NCI-H1048 (cell line): ENCODE data around the gene RAB5IF.
"Not testable (repeated sequence)": the region's sequence is repeated elsewhere in the genome, so short reads cannot be mapped to it uniquely, and the experiment has no call there.

ENCODE experiments used
- DNase-seq: peaks from one replicate; lab custom pipeline; 2025; lab: John Stamatoyannopoulos, UW

Gene RAB5IF

DNA sequence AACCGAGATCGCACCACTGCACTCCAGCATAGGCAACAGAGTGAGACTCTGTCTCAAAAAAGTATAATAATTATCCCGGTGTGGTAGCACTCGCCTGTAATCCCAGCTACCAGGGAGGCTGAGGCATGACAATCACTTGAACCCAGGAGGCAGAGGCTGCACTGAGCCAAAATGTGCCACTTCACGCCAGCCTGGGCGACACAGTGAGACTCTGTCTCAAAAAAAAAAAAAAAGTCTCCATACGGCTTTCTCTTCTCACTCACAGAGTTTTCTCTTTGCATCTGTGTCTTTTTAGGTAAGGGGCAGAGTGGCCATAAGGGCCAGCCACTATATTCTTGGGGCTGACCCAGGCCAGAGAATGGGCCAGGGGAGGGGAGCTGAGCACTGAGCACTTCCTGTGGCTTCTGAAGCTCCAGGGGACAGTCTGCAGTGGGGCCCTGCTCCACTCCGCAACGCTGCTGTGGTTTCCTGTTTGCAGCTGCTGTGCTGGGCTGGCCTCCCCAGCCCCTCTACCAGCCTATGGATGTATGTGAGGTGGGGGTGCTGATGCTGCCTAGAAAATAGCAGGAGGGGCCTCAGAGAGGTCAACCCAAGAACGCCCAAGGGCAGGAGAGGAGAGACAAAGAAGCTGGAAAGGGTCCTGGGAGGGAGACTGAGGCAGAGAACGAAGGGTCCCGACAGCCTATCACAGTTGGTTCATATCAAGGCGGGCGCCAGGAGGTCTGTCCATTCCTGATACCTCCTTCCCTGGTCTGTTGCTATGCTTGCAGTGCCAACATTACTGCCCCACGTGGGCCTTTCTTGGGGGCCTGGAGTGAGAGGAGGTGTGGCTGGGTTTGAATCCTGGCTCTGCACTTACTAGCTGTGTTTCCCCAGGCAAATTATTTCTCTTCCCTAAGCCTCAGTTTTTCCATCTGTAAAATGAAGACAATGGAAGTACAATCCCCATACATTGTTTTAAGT lies 24.4 kb downstream of the RAB5IF start:
- no peak for DNase-seq

DNA sequence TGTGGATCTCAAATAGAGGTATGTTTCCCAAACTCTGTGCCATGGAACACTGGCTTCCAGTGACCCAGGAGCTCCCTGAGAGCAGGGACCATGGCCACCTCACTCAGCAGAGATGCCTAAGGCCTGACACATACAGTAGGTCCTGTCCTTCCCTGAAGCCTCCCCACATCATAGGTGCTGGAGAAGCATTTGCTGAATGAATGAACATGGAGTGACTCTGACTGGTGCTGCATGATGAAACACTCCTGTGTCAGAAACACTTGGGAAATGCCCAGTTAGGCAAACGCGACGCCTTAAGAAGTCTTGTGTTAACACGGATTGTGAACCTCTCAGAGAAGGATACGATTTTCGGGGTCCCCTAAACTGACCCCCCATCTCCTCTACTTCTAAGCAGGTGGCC lies 26.1 kb downstream of the RAB5IF start:
- DNase-seq: no peak

GRCh38 chr20:36632147-36632486 lies 26.5 kb downstream of the RAB5IF start:
- no peak for DNase-seq

DNA sequence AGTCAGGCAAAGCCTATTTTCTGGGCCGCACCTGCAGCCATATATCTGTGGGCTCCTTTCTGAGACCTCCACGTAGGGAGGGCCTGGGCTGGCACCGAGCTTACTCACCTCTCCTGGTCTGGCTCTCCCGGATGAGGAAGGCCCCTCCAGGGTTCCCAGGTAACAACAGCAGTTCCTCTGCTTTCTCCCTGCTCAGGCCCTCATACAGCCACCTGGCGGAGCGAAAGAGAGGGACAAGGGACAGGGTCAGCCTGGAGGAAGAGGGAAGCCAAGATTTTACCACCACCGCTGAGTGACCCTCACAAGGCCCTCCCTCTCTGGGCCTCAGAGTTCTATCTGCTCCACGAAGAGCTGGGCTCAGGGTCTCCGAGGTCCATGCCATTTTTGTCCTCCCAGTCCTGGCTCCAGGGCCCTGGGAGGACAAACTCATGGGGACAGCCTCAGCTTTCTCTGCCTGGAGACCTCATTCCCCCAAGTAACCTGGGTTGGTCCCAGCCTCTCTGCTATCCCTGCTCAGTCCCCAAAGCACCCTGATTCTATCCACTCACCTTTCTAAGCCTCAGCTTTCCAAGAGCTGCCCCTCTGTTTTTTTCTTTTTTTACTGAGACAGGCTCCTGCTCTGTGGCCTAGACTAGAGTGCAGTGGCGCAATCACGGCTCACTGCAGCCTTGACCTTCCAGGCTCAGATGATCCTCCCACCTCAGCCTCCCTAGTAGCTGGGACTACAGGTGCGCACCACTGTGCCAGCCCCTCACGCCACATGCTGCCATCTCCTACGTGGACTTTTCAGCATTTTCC lies 27.1 kb downstream of the RAB5IF start:
- DNase-seq: no peak

DNA sequence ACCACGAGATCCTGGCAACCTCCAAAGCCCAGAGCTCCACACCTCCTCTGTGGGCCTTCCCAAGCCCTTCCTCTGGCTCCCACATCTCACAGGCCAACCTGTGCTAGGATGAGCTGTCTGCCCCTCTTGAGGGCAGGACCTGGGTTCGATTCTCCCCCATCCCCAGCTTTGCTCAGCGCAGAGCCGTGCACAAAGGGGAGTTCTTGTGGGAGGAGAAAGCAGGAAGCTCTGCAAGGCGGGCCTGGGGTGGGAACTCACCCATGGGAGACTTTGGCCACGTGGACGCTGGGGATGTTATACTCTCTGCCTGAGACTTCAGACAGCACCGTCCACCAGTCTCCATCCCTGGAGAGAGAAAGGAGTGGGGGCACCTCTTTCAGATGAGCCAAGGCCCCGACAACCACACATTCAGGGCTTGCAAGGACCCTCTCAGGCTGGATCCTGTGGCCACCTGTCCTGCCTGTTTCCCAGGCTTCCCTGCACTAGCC lies 27.8 kb downstream of the RAB5IF start:
- DNase-seq: no peak

DNA sequence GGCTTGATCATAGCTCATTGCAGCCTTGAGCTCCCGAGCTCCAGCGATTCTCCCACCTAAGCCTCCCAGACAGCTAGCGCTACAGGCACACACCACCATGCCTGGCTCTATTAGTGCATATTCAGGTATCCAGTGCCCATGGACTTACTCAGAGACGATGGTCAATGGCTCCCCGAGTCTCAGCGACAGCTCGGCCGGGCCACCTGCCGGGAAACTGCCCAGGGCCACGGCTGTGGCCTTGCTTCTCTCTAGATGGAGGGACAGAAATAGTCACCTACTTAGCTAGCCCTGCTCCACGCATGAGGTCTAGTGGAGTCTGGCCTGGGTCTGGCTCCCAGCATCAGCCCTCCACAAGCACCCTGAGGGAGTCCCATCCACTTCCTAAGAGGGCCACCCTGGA lies 28.8 kb downstream of the RAB5IF start:
- no peak for DNase-seq

DNA sequence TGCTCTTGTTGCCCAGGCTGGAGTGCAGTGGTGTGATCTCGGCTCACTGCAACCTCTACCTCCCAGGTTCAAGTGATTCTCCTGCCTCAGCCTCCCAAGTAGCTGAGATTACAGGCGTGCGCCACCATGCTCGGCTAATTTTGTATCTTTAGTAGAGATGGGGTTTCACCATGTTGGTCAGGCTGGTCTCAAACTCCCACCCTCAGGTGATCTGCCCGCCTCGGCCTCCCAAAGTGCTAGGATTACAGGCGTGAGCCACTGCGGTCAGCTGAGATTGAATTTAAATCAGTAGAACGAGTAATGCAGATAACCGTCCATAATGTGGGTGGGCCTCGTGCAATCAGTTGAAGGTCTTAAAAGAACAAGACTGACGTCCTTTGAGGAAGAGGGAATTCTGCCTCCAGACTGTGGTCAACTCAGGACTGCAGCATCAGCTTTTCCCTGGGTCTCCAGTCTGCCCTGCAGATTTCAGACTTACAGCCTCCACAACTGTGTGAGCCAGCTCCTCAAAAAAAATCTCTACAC lies 33.4 kb downstream of the RAB5IF start:
- DNase-seq: not testable (repeated sequence)

GRCh38 chr20:36641506-36641843 lies 35.9 kb downstream of the RAB5IF start:
- no peak for DNase-seq

DNA sequence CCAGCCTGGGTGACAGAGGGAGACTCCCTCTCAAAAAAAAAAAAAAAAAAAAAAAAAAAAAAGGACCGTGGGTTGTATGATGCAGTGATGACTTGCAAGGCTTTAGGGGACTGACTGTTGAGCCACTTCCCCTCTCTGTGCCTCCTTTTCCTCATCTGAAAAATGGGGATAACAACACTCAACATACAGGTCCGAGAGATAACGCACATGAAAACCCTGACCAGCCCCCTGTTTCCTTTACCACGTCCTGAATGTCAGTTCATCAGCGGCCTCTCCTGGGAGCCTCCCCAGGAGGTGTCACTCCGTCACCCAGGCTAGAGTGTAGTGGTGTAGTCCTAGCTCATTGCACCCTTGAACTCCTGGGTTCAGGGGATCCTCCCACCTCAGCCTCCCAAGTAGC lies 36.6 kb downstream of the RAB5IF start:
- DNase-seq: no peak

DNA sequence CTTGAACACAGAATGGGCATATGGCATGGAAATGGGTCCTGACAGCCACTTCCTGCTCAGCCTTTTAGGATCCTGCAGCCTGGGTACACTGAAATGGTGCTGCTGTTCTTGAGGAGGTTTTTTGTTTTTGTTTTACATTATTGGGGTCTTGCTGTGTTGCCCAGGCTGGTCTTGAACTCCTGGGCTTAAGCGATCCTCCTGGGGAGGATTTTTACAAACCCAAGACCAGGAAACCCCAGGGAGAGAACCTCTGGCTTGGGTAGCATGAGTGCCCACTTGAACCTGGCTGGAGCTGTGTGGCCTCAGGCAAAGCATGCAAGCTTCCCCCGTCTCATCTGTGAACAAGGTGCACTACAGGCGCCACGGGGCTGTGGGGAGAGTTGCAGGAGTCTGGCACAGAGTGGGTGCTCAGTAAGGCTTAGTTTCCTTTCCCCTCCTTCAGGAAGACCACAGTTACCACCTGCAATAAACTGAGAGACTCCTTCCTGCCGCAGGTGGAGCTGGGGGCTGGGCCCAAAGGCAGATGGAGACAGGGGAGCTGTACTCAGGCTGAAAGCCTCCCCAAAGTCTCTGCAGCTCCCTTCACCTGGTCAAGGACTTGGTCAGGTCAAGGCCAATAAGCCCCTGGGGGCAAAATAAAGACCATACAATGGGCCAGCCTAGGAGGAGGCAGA lies 38.6 kb downstream of the RAB5IF start:
- DNase-seq: no peak

GRCh38 chr20:36644706-36645095 lies 39.1 kb downstream of the RAB5IF start:
- no peak for DNase-seq

DNA sequence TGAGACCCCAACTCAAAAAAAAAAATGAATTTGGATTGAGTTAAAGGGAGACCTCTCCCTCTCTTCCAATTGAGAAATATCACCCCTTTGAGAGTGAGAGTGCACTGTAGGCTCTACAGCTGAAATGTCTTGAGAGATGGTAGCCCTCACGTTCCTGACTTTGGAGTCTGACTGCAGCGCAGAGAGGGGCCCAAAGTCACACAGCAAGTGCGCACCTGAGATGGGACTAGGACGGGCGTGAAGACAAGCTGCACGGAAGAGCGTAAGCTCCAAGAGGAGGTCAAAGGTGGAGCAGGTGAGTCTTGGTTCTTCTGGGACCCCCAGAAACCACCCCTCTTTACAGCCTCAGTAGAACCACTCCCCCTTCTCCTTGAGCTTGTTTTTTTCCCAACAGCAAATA lies 39.8 kb downstream of the RAB5IF start:
- no peak for DNase-seq

DNA sequence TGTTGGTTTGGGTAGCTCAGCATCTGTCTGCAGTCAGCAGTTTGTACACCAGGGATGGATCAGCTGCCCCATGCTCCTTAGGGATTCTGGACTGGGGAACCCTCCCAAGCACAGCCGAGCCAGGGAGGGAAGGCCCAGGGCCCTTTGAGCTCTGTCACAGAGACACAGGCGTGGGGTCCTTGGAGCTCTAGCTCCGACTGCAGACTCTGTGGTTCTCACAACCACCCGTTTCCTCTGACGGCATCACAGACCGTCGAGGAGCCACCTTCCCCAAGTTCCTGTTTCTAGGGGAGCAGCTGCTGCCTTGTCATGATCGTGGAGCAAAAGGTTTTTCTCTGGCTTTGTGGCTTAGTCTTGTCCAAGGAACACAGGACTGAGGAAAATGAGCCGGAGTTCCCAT lies 40.4 kb downstream of the RAB5IF start, which contains the start of gene SLA2:
Gene SLA2, minus strand, starts transcription at position 199 of the 400 bp plus-strand sequence. CDS start 4,861 bp downstream, outside the sequence.
- no peak for DNase-seq

GRCh38 chr20:36646678-36647077 lies 41.1 kb downstream of the RAB5IF start:
- no peak for DNase-seq

DNA sequence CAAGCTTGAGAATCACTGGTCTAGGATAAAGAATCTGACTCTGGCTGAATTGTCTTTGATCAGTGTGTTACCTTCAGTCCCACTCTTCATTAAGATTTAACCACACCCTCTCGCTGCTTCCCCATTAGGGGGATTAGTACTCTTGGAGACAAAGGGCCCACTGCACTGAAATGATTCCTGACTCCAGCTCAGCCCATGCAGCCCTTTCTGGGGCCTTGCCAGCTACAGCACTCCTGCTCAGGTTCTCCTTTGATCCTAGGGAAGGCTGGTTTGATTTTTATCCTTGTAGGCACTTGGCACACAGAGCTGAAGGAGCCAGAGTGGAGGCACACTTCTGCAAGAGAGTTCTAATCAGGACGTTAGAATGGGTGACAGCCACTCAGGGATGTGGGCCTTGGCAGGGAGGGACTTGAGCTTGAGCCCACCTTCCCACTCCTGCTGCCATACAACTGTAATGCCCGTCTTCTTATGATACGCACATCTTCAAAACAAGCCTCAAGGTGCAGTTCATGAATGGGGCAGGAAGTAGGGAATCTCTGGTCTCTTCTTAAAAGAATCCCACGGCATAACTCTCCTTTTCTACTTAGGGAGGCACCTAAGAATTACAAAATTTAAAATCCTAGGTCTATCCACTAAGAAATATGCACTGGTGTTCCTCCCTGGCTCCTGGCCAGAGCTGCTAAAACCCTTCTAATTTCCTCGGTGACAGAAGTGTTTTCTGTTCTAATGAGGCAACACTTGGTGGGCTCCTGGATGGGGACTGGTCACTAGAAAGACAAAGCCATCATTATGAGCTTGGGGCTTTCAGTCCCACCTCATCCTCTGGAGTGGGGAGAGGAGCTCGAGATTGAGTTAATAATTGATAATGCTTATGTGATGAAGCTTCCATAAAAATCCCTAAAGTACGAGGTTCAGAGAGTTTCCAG lies 41.9 kb downstream of the RAB5IF start:
- no peak for DNase-seq

- DNase-seq: no peak
These were observed 47.9 kb downstream of the RAB5IF start for GRCh38 chr20:36653456-36653855.

DNA sequence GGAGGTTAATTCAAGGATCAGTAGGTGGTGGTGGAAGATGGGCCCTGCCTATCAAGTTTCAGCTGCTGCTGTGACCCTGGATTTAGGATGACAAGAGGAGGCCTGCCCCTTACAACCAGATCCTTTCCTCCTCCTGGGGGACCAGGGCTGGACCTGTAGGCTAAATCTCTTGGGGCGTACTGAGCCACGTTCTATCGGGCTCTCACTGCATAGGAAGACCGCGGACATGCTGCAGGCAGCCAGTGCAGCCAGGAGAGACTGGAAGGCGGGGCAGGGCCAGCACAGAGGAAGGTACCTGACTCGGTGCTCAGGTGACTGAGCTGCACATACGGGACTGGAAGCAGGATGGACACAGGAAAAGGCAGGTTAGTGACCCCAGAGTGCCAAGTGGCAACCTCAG lies 48.9 kb downstream of the RAB5IF start:
- no peak for DNase-seq

DNA sequence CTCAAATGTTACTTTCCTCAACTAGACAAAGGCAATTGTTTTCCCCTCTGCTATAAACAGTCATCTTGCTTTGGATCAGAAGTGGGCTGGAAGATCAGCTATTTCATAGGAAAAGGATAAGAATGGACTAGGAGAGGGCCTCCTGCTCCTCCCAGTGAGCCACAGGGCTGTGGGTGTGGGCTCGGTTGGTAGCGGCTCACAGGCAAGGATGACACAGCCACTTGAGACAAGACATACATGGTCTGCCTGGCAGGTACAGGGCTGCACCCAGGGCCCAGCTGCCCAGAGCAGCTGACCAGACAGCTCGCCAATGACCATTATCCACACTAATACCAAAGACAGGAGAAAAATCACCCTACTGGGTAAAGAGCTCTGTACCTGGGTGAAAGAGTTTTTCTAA lies 49.4 kb downstream of the RAB5IF start:
- no peak for DNase-seq

DNA sequence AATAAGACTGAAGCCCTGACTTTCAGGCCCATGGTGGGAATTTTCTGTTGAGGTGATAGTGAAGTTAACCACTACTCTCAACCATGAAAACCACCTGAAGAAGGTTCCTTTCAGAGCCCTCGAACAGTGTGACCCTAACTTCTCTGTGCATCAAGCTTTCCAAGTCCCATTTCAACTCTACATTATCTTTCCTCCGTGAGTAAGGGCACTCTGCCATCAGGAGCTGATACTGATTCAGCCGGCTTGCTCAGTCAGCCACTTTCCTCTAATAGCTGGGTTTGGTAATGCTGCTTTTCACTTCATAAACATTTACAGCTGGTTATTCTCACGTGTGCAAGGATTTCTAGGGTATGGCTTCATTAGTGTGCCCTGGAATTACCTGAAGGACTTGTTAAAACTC lies 51.2 kb downstream of the RAB5IF start:
- no peak for DNase-seq

GRCh38 chr20:36658300-36658699 lies 52.7 kb downstream of the RAB5IF start:
- no peak for DNase-seq
